ENCODE data around the gene DNHD1.

The DNHD1 gene

DNA sequence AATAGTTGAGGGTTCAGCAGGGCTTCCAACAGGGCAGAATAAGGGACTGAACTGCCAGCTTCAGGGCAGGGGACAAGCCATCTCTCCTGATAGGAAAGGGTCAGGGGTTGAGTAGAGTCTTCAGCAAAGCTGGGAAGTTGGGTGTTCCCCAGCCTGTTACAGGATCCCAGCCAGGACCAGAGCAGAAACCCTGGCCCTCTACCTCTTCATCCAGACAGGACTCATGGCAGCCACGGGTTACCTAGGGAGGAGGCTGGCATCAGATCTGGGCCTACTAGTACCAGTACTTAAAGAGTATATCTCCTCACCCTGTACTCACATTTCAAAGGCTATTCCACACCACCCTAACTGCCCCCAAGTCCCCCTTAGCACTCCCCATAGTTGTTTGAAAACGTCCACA lies 117.4 kb downstream of the DNHD1 start:
- DNase-seq: no peak

DNA sequence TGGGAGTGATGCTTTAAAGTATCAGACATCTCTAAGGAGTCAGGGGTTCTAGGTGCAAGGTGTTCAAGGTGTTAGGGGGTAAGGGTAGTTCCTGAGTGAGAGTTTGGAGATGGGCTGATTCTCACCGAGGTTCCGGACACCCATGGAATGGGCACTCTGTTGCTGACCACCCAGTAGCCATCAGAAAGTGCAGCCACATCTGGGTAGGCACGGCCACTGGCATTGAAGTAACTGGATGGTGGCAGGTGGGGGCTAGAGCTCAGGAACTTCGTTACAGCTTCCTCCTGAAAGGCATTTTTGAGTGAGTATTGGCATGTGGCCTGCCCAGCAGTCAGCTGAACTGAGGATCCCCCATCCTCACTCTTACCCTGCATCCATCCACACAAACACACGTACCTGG lies 118.0 kb downstream of the DNHD1 start:
- no peak for DNase-seq

DNA sequence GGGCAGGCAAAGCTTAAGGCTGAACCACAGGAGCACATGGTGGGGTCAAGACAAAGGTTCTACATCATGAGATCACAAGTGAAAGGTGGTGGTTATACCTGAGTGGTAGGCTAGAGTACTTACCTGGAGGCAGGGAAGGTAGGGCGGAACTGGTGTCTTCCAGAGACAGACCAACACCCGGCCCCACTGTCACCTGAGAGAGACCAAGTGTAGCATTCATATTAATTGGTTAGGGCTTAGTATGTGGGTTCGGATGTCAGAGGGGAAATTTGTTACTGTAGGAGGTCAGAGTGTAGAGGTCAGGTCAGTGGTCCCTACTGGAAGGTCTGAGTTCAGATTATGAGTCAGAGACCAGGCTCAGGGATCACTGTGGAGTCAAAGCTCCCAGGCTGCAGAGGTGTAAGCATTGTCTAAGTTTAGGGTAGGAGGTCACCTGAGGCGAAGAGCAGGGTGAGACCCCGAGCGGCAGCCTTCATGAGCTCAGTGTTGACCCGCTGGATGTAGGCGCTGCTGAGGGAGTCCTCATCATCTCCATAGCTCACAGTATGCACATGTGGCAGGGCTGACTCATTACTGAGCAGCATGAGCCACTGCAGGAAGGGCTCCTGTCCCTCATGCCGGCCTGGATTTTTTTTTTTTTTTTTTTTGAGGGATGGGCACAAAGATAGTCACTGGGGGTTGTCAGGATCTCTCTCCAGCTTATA lies 119.0 kb downstream of the DNHD1 start:
- DNase-seq: no peak

DNA sequence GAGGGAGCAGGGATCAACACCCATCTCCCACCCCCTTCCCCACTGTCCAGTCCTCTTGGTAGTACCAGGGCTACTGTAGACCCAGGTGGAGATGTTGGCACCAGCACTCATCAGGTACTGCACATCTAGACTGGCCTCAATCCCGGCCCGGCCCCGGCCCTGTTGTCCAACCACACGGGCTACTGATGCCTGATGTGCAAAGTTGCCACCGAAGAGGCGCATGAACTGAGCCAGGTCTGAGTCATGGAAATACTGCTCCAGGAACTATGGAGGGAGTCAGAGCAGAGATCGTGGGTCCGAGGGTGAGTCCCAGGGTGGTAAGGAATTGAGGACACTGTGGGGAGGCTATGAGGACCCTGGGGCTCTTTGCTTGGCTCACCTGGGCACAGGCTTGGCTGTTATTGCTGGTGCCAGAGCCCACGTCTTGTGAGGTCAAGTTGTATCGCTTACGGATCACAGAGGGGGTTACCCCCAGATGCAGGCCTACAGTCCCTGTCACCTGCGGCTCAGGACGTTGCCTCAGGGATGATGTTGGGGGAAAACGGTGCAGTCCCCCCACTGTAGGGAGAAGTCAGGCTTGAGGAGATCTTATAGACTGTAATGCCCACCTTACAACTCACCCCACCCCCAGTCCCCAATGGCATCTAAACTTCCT lies 119.6 kb downstream of the DNHD1 start:
- DNase-seq: no peak

DNA sequence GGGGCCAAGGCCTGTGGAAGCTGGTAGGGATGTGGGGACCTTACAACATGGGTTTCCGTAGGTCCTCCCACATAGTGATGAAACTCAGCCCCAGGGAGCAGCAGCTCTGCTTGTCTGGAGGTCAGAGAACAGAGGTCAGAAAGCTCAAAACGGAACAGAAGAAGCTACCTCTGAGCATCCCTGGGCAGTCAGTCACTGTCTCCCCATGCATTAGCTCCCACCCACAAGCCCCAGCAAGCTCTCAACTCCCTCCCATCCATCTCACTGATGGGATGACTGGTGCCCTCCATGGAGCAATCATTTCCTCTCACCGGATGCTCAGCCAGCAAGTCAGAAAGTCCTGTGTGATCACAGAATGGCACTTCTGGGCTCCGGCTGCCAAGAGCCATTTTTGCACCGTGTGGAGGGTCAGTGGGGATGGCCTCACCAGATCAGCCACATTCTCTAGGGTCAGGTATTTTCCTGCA lies 120.3 kb downstream of the DNHD1 start:
- DNase-seq: no peak

GRCh38 chr11:6618117-6619003 lies 121.3 kb downstream of the DNHD1 start:
- peak; percentile 51 for DNase-seq

DNA sequence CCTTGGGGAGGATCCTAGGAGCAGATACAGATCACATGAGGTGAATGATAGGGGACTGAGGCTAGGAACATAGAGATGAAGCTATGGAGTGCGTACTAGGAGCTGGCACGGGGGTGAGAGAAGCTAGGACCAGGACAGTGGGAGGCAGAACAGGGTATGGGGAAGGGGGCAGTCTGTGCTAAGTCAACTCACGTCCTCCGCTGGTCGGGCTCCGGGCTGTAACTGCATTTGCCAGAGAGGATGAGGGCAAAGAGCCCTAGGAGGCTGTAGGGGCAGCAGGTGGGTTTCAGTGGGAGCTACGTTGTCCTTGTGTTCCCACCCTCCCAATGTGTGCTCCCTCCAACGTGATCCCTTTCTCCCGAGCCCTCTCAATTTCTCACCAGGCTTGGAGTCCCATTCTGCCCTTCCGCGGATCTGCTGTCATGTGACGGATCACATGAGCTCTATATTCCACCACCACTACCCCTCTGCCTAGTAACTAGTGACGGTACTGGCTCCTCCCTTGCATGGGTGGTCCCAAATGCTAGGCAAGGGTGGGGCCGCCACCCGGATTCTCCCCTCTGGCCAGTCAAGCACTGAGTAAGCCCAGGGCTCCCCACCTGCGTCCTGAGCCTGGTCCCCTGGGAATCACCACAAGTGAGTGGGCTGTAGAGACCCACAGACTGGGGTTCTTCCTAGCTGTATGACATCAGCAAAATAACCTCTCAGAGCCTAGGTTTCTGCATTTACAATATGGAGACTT lies 122.1 kb downstream of the DNHD1 start, which contains the start of gene TPP1:
TSS of gene TPP1 (minus strand) at position 419 of the 742 bp plus-strand sequence. CDS start at position 397, 22 bp downstream.
- peak; percentile 99 for DNase-seq

DNA sequence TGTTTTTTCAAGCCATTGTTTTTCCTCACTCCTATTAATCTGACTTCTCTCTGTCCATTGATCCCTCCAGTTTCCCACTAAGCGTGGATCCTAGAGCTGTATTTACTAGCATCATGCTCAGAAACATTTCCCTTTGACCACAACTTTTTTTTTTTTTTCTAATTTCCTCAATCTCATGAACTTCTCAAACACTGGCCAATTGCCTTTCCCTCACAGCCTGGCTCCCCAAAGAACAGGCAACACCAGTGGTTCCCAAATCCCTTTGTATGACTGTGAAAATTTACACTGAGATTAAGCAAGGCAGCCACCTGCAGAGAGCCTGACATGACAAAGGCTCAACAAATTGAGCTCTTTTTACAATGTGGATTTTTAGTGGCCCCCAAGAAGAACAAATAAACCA lies 123.6 kb downstream of the DNHD1 start:
- no peak for DNase-seq

Data from eye (tissue), 1 donor.